AG09319 (cell line): ENCODE data around the gene SH3GLB2.

ENCODE experiments used
- DNase-seq: peaks from one replicate; pipeline ENCODE4 v3.0.0-alpha.2; 2010; ENCODE audit warnings: low read depth; ENCODE audit errors: extremely low read depth
- CTCF ChIP-seq: IDR thresholded peaks from 2 replicates; pipeline ENCODE4 v1.5.1; 2011; ENCODE audit warnings: low read depth, mild to moderate bottlenecking, inconsistent platforms, low read length, moderate library complexity

The SH3GLB2 gene

DNA sequence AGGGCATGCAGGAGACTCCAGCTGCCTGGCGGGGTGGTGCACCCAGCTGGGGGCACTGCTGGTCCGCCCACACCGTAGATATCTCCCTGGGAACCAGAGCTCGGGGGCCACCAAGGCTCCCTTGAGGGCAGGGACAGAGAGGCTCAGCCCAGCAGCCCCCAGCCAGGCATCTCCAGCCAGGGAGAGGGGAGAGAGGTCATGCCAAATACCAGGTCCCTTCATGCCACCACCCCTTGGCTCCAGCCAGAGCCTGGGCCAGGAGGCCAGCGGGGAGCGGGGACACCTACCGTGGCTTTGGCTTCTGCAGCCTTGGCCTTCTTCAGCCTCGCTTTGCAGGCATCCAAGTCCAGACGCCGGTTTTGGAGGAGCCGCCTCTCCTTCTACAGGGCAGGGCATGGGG lies 14.0 kb downstream of the SH3GLB2 start:
- DNase-seq, result no peak
- no peak for TF ChIP-seq CTCF

DNA sequence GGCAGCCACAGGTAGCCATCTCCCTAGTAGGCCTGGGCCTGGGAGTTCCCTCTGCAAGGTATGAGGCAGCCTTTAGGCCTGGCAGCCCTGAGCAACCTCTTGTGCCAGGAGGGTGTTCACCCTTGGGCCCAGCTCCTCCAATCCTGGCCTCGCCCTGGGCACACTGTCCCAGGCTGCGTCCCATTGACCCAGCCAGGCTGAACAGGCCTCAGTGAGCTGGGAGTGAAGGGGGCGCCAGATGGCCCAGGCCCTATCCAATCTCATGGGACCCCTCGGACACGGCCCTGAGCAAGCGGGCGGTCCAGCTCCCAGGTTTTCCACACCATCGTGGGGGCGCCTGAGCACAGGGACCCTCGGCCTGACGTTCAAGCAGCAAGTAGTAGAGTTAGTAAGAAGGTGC lies 14.5 kb downstream of the SH3GLB2 start:
- no peak for TF ChIP-seq CTCF

GRCh38 chr9:129012893-129013448 lies 15.2 kb downstream of the SH3GLB2 start:
- no peak for TF ChIP-seq CTCF
- no peak for DNase-seq

More for the DNA sequence above, 14.5 kb downstream of the SH3GLB2 start:
- no peak for DNase-seq

- no peak for DNase-seq
- no peak for TF ChIP-seq CTCF
These were observed 15.8 kb downstream of the SH3GLB2 start for GRCh38 chr9:129012343-129012742.

DNA sequence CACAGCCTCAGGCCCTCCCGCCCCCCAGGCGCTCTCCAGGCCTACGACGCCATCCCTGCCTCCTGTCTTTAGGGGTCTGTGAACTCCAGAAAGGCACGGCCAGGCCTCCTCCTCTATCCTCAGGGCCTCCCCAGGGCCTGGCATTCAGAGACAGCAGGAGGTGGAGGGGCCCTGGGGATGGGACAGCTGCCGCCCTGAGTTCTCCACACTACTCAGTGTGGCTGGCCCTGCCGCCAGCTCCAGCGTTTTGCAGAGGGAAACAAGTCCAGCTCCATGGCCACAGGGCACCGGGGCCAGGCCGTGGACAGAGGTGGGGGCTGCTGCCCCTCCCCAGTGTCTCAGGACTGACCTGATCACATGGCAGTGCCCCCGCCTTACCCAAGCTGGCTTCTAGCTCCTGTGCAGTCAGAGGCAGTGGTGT lies 16.4 kb downstream of the SH3GLB2 start:
- TF ChIP-seq CTCF, result no peak
- DNase-seq, result no peak

DNA sequence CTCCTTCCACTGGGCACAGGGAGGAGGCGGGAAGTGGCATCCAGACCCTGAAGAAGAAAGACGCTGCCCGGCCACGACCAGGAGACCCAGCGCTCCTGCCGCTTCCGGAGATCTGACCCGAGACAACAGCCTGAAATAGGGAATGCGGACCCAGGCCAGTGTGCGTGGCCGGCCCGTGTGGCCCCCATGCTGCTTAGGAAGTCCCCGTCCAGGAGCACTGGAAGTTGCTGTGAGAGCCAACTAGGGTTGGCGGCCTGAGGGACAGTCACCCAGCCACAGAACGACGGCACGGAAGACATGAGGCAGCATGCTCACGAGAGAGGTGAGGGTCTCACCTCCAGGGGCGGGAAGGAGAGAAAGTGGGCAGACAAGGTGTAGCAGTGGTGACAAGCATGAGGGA lies 17.0 kb downstream of the SH3GLB2 start:
- DNase-seq, result no peak
- TF ChIP-seq CTCF, result no peak

- no peak for TF ChIP-seq CTCF
- DNase-seq, result no peak
These were observed 17.7 kb downstream of the SH3GLB2 start for GRCh38 chr9:129010267-129010975.
